GM19099 (cell line): ENCODE measurements around the gene GNB1L.

ENCODE experiments used
- POLR2A ChIP-seq: IDR thresholded peaks from 3 replicates; pipeline ENCODE4 v1.6.1; 2011; ENCODE audit warnings: low read depth; ENCODE audit not compliant: insufficient read length; ENCODE audit errors: extremely low read depth

GNB1L gene

GRCh38 chr22:19863571-19863970 is 8.9 kb upstream of the GNB1L start:
- TF ChIP-seq POLR2A, result no peak

GRCh38 chr22:19862619-19863246 is 8.1 kb upstream of the GNB1L start:
- TF ChIP-seq POLR2A, result no peak

- TF ChIP-seq POLR2A, result no peak
Observed at GRCh38 chr22:19859861-19860510, 5.3 kb upstream of the GNB1L start.

- TF ChIP-seq POLR2A, result no peak
Observed at GRCh38 chr22:19857382-19857781, 2.7 kb upstream of the GNB1L start.

- TF ChIP-seq POLR2A, result peak; percentile 33
Observed at GRCh38 chr22:19855504-19856409, 1.1 kb upstream of the GNB1L start.

GRCh38 chr22:19853879-19854777 is 546 bp downstream of the GNB1L start:
- TF ChIP-seq POLR2A, result no peak

- no peak for TF ChIP-seq POLR2A
Observed at GRCh38 chr22:19853058-19853878, 1.4 kb downstream of the GNB1L start.

- TF ChIP-seq POLR2A, result no peak
Observed at GRCh38 chr22:19852177-19852781, 2.4 kb downstream of the GNB1L start.

- no peak for TF ChIP-seq POLR2A
Observed at GRCh38 chr22:19851291-19852176, 3.1 kb downstream of the GNB1L start.

GRCh38 chr22:19850763-19851109 is 3.9 kb downstream of the GNB1L start:
- no peak for TF ChIP-seq POLR2A

GRCh38 chr22:19849835-19850762 is 4.6 kb downstream of the GNB1L start:
- no peak for TF ChIP-seq POLR2A
